Myometrial cell (primary cell): Measurements from ENCODE around the gene MBD3. TPM values are rescaled to one million over a fixed set of nuclear protein-coding genes. Genes with fewer than 3 reads are reported as not detected.

ENCODE experiments used
- total RNA-seq: library from RNA; depleted of rRNA; stranded (reverse); fragments of >200 nt; gene quantifications from 2 replicates; pipeline ENCODE4 v1.2.3, GENCODE V29; 2015

Gene MBD3
- total RNA-seq: 94.6 and 133 TPM in 2 replicates

DNA sequence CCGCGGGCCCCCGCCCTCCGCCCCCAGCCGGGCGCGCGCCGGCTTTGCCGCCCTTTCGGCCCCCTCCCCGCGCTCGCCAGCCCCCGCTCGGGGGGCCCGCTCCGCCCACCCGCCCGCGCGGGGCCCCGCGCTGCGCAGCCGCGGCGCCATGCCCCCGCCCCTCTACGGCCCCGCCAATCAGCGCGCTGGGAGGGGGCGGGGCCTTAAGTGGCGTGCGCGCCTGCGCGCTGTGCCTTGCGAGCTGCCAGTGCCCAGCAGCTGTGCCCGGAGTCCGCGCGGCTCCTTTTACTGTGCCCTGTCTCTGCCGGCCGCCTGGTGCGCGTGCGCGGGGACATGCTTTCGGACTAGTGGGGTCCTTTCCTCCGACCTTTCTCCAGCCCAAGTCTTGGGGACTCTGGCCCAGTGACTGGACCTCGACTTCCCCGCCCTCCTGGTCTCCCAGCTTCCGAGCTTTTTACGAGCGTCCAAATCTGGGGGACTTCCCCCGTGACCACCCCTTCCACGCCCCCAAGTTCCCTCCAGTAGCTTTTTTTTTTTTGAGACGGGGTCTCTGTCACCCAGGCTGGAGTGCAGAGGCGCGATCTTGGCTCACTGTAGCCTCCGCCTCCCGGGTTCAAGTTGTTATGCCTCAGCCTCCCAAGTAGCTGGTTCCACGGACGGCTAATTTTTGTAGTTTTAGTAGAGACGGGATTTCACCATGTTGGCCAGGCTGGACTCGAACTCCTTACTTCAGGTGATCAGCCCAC lies at the start of gene MBD3:
Gene MBD3 (minus strand): TSS at position 111 of the 746 bp plus-strand sequence. CDS start 234 bp downstream, outside the sequence.

DNA sequence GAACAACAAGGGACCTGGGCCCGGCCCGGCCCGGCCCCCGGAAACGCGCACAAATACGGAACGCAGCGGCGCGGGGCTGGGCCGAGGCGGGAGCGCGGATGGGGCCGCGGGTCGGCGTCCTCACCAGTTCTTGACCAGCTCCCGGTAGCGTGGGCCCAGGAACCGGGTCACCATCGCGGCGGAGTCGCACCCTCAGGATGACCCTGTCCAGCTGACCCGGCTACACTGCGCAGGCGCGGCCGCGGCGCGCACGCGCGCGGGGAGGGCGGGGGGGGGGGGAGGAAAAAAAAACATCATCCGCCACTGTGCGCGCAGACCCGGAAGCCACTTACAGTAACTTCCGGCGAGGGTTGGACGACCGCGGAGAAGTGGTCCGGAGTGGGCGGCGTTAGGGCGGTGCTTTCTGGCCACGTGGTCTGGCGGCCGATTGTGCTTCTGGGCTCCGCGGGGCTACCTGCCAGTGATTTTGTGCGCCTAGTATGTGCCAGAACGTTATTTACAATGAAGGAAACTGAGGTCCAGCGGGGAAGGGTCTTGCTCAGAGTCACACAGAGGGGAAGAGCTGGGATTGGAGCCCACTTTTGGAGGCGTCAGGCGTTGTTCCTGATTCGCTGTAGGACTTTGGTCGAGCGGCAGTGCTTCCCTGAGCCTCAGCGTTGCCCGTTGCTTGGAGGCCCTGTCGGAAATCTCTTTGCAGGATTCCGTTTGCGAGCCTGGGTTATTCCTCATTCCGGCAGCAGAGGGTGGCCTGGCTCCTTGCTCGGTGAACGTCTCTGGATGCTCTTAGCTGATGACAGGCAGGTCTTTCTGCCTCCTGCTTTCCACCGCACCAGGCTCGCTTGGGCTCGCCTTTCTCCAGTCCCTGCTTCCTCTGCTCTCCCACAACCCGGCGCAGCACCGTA lies 12.8 kb upstream of the MBD3 start, which contains the start of gene UQCR11:
Gene UQCR11 (minus strand): TSS at position 227 of the 902 bp plus-strand sequence. CDS start 53 bp downstream, at position 174.

DNA sequence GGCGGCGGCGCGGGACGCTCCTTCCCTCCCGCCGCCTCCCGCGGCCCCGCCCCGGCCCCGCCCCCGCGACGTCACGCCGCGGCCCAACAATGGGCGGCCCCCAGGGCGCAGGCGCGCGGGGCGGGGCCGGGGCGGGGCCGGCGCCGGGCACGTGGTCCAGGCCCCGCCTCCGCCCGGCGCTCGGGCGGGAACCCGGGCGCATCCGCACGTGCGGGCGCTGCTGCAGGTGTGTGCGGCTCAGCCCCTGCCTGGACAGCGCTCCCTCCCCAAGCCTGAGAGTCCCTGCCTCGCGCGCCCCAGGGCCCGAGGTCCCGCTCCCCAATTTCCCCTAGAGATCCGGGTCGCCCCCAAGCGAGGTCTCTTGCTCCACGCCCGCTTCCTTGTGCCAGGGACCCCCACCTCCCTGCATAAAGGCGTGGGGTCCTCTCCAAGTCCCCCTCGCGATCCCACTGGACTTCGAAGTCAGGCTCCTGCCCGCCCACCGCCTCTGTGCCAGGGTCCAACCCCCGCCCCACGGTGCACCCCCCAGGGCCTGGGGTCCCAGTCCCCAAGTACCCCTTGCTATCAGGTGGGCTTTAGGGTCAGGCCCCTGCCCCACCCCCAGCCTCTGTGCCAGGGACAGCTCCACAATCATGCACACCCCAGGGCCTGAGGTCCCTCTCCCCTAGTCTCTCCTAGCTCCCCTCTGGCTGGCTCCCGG lies 24.2 kb downstream of the MBD3 start, which contains the start of gene MEX3D:
Gene MEX3D (minus strand): TSS at position 6 of the 700 bp plus-strand sequence. CDS start 267 bp downstream, outside the sequence.

Other genes with a start within 250 kb of the MBD3 start
- gene NDUFS7, start 209.0 kb downstream of the MBD3 start, total RNA-seq: 171 and 174 TPM in 2 replicates
- 30.0 and 34.0 TPM in 2 replicates for gene GAMT, start 191.3 kb downstream of the MBD3 start, total RNA-seq
- gene DAZAP1, start 185.3 kb downstream of the MBD3 start, total RNA-seq: 96.9 and 103 TPM in 2 replicates
- 2,537 and 3,021 TPM in 2 replicates for gene RPS15, start 154.5 kb downstream of the MBD3 start, total RNA-seq
- gene APC2, start 142.7 kb downstream of the MBD3 start, total RNA-seq: not detected in 2 replicates
- gene C19orf25, start 113.7 kb downstream of the MBD3 start, total RNA-seq: 36.0 and 47.6 TPM in 2 replicates
- 0.58 and 1.6 TPM in 2 replicates for gene PCSK4, start 102.5 kb downstream of the MBD3 start, total RNA-seq
- 4.0 and 8.2 TPM in 2 replicates for gene REEP6, start 101.7 kb downstream of the MBD3 start, total RNA-seq
- gene ADAMTSL5, start 79.8 kb downstream of the MBD3 start, total RNA-seq: 3.5 and 12.6 TPM in 2 replicates
- not detected in 2 replicates for gene PLK5, start 68.8 kb downstream of the MBD3 start, total RNA-seq
- gene MEX3D, start 24.5 kb downstream of the MBD3 start, total RNA-seq: 19.8 and 21.3 TPM in 2 replicates
- gene UQCR11, start 12.6 kb upstream of the MBD3 start, total RNA-seq: 69.8 and 75.0 TPM in 2 replicates
- 93.0 and 101 TPM in 2 replicates for gene TCF3, start 59.8 kb upstream of the MBD3 start, total RNA-seq
- not detected in 2 replicates for gene ONECUT3, start 160.6 kb upstream of the MBD3 start, total RNA-seq
- 5.0 and 8.4 TPM in 2 replicates for gene ATP8B3, start 219.4 kb upstream of the MBD3 start, total RNA-seq